ENCODE measurements around the gene HCFC1R1.
A peak's percentile ranks its signal among the peaks of the same experiment; 100 is the strongest.

DNA sequence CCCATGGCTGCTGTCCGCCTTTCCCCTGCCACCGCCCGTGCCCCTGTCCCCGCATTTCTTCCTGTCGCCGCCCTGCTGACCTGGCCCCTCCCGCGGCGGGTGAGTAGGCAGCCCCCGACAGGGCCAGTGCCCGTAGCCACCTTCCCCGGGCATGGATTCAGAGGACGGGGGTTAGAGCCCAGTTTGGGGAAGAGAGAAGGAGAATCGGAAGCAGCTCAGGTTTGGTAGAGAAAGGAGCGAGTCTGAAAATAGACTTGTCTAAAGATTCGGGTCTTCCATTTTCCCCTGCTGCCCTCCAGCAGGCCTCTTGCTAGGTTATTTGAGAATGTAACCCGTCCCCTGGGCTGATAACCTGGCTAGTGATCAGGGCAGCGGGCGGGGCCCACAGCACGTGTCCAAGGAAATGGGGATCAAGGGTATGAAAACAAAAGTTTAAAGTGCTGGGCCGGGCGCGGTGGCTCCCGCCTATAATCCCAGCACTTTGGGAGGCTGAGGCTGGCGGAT, 18.9 kb downstream of the HCFC1R1 start:
- no peak for TF ChIP-seq CTCF (IDR thresholded peaks at IDR 0.05)
- peak; percentile 67 for TF ChIP-seq EZH2 (IDR thresholded peaks at IDR 0.05)
- TF ChIP-seq EZH2phosphoT487 (IDR thresholded peaks at IDR 0.05): no peak
